ENCODE data around the gene FRMD3.

Gene FRMD3

DNA sequence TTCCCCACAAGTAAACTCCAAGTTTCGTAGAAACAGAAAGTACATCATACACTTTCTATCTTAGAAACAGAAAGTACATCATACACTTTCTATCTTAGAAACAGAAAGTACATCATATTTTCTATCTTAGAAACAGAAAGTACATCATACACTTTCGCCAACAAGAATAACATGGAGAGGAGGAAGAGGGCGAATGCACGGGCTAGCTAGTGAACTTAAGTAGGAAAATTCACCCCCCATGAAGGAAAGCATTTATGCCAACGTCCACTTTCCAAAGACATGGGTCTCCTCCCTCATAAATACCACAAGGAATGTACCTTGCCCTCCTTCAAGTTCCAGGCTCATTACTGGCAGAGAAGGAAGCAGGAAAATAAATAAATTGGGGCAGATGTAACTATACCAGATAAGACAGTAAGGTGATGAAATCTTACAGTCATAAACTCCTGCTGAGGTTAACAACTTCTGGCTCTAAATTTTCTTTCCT, 64.7 kb downstream of the FRMD3 start:
- DNase-seq: no peak

DNA sequence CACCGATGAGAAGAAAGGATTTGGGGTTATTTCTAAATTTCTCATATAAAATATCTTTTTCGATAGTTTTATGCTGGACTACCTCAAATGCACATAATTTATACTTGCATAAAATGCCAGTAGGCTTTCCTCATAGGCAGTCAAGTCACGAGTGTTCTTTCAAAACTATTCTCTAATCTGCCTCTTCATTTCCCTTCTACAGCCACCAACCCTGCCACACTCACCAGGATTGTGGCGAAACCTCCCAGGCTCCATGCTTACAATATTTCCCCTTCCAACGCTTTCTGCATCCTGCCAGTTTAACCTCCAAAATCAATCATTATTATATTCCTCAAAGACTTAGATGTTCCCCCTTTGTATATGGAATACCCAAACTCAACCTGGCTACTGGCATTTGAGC, 65.4 kb downstream of the FRMD3 start:
- DNase-seq: no peak

DNA sequence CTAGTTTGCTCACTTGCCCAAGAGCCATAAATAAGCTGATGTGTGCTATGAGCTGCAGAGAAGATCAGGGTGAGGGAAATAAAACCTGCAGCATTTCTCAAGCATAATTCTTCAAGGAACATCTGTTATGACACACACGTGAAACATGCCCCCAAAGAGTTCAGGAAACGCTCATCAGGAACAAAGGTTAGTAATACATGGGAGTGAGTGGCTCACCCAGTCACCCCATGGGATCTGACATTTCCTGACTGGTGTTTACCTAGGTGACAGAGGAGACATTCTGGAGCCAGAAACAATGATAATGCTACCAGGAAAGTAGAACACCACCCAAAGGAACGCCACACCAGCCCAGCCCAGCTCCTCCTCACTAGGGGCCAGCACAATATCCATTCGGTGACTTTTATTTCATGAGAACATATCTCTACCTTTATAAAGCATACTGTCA, 66.0 kb downstream of the FRMD3 start:
- DNase-seq: no peak

DNA sequence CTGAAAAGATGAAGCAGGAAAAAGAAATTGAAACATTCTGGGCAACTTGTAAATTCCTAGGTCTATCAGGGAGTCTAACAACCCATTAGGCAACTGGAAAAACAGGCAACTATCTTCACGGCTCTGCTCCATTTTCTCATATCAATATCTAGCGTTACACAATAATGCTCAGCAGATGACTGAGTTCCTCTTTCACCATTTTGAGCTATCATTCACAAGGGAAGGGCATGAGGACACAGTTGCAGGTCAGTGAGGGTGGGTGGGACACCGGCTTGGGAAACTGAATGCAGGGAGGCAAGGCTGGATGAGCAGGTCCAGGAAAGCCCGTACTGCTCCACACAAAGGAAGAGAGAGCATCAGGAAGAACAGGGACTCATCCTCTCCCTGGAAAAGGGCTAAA, 67.0 kb downstream of the FRMD3 start:
- no peak for DNase-seq

DNA sequence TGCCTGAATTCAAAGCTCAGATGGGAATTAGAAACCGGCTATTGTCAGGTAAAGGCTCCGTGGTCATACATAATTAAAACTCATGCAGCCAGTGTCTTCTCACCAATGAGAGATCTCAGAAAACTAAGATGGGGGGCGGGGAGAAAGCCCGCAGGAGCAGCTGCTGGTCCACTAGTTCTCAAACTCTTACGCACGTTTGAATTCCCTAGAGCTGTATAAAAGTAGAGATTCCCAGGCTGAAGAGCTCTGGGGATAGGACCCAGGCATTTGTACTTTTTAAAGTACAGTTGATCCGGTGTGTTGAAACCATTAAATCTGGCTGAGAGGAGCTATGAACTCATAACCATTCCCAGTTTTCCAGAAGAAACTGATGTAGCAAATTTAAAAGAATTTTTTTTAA, 68.5 kb downstream of the FRMD3 start:
- DNase-seq: no peak

DNA sequence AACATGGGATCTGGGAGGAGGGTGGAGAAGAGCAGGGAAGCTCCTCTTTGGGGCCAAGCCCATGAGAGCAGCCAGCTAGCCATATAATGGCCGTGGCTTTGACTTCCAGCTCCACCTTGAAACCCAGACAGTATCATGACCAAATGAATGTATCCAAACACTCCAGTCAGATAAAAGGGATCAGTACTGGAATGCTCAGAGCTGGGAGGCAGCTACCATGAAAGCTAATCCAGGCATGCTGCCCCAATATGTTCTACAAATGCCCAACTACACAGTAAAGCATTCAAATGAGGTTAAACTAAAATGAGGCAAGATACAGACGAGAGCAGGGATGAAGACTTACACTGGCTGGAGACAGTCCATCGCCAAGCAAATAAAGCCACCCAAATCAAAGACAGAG, 69.4 kb downstream of the FRMD3 start:
- no peak for DNase-seq

DNA sequence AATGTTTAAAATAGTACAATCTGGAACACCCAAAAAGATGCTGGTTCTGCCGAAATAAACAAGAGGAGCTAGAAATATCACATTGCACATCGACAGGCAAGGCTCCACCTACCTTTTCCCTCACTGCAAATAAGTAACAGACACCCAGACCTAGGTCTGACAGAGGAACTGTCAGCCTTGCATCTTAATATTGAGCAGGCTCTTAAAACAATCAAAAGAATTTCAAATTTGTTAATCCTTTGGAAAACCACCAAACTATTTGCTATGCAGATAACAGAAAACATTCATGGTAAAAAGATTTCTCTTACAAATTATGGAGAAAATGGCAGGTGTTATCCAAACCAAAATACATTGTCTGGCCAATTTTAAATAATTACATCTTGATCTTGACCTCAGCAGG, 71.3 kb downstream of the FRMD3 start:
- peak in 1 of 56 donors; percentile 14 for DNase-seq

DNA sequence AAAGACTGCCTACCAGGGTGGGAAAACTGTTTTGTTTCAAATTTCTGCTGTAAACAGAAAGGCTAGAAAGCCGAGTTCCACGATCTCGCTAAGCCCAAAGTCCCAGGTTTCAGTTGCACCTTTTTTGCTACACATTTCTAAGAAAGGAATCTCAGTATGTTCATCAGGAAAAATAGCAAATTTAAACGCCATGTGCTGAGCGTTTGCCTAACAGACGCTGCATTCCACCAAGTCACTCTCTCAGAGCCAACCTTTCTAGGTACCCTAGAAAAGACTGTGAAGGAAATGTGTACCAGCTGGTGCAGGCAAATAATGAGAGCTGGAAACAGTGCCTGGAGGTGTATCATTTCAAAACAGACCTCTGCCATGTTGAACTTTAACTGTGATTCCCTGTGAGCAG, 71.8 kb downstream of the FRMD3 start:
- DNase-seq: no peak

DNA sequence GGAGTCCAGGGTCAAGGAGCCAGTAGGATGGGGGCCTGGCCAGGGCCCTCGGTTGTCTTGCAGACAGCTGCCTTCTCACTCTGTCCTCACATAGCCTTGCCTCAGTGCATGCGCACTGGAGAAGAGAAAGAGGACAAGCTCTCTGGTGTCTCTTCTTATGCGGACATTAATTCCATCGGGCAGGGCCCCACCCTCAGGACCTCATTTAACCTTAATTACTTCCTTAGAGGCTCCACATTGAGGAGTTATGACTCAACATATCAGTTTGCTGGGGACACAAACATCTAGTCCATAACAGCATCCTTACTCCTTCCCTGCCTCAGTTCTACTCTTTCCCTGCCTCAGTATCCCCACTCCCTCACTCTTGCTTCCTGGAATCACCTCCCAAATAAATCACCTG, 78.4 kb downstream of the FRMD3 start:
- DNase-seq: no peak

DNA sequence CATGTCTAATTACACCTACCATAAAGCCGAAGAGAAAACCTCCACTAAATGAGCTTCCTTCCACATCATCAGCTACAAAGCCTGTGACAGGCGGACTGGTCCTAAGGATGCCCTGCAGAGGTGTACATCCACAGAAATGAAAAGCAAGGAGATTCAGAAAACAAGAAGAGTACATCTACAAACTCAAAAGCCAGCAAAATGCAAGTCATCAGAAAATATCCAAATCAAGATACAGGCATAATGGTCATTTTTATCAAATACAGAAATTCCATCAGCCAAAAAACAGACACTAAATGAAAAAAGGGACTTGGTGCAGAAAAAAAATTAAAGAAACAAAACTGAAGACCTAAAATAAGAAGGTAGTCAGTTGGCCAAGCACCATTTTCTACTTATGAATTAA, 79.7 kb downstream of the FRMD3 start:
- no peak for DNase-seq

DNA sequence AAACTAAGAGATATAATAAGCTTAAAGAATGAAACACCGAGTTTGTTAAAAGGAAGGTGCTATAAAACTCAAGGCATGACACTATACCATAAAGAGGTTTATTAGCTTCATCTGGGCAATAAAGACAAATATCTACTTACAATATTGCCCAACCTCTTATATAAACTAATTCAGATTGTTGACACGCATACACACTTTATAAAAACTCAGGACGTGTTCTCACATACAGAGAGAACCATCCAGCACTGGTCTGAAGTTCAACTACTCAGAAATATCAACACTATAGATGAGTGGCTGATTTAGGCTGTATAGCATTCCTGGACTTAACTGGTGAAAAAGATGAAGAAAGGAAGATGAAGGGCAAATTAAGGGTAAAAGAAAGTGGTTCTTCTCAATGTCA, 81.2 kb downstream of the FRMD3 start:
- DNase-seq: no peak

DNA sequence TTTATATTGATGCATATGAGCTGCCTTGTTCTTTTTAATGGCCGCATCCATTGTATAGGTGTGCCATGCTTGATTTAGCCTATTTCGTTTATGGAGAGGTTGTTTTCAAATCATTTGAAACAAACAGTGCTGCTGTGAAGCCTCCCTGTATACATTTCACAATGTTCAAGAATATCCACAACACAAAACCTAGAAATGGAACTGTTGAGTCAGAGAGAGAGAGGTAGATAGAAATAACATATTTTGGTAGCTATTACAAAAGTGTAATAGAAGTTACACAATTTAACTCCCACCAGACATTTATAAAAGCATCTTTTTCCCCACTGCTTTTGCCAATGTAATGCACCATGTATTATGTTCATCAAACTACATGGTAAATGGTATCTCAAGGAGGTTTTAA, 82.0 kb downstream of the FRMD3 start:
- DNase-seq: no peak

DNA sequence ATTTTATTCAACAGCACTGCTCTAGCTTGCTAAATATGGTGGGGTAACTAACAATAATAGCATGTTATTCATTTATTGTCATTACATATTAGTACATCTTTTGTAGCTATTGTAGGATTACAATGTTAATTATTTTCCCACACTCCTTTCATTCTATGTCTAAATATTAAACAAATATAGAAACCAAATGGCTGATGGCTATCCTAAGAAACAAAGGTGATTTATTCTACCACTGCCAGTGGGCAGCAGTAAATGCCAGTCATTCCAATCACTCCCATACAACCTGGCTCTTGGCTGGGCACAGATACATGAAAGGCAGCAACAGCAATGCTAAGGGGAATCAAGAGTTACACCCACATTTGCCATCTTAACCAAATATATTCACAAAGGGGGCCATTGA, 84.1 kb downstream of the FRMD3 start:
- no peak for DNase-seq

DNA sequence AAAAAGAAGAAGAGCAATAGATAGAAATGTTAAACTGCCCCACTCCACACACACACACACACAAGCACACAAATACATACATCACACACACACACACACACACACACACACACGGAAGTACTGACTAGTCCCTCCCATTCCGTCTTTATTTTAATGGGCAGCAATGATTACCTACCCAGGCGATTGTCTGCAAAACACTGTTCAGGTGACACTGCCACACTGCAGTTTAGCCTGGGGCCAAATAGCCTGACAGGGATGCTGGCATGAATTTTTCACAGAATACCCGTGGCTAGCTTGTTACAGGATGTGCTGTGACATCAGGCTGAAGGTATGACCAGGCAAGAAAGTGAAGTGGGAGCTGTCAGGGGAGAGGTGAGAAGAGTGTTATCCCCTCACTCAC, 86.9 kb downstream of the FRMD3 start:
- no peak for DNase-seq

DNA sequence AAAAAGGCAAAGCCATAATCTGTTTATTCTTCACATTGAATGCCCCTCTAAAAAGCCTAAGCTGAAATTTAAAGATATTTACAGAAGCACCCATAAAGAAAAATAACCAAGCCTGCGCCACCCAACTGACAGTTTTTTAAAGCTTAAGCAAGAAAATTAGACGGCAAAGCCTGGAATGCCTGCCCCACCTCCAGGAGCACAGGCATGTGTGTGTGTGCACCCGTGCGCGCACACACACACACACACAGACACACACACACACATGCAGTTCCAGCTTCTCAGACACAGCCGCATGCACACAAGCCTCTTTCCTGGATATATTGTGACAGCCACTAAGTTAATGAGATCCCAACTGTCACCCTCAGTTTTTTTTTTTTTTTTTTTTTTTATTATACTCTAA, 88.2 kb downstream of the FRMD3 start:
- no peak for DNase-seq

DNA sequence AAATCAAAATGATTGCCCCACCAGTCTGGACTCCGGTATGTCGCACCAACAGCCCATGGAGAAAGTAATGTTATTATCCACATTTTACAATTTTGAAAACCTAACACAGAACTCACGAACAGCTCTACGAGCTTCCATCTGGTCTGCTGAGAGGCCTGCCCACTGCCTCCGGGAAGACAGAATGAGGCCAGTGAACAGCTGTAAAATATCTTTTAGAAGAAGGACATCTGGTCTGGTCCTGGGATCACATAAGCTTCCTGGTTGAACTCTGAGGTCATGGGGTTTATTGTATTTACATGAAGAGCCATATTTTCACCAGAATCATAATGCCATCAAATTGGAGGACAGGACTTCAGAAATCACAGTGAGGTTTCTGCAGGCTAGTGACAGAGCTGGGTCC, 89.0 kb downstream of the FRMD3 start:
- no peak for DNase-seq

DNA sequence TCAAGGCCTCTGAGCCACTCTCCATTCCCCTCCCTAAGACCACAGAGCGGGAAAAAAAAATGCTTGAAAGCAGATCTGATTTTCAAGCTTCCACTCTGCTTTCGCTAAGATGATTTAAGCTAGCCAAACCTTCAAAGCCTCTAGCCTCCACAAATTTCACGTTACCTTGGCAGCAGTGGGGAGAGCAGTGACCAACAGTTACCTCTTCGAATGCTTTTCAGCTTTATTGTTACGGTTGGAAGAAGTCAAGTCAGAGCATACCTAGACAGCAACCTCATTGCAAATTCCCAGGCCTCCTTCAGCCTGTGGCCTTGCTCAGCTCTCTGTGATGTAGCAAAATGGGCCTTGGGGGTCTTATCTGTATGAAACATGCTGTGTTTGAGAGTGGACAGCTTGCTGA, 89.6 kb downstream of the FRMD3 start:
- DNase-seq: no peak

DNA sequence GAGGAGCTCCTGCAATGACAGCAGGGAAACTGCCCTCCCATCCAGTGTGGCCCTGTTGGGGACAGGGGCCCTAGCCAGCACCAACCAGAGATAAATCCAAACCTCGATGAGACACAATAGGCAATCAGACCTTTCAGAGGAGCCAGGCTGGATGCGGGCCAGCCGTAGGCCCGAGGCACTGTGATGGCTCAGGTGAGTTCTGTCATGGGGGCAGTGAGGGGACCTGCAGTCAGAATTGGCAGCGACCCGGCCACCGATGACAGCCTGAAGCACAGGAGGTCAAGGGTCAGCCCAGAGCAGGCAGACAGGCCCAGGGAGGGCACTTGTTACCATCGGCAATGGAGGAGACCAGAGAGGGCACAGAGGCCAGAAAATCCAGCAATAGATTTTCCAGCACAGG, 90.8 kb downstream of the FRMD3 start:
- no peak for DNase-seq

DNA sequence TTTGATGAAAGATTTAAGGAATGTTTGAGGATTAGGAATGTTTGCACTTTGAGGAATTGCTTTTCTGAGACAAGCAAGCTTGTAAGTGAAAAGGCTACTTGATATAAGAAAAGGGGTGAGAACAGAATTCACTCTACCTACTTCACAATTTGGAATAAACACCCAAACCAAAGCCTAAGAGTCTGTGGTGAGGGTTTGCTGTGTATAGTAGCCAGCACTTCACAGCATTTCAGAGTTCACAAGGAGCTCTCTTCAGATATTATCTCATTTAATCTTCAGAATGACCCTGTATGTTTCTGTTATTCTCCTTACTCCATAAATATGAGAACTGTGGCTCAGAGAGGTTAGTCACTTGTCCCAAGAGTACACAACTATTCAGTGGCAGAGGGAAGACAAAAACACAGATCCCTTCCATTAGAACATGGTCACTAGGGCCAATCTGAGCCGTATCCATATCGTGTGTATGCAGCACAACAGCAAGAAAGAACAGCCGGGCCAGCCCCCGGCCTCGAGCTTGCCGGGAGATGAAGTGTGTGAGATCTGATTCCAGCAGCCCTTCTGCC, 92.4 kb downstream of the FRMD3 start:
- no peak for DNase-seq

DNA sequence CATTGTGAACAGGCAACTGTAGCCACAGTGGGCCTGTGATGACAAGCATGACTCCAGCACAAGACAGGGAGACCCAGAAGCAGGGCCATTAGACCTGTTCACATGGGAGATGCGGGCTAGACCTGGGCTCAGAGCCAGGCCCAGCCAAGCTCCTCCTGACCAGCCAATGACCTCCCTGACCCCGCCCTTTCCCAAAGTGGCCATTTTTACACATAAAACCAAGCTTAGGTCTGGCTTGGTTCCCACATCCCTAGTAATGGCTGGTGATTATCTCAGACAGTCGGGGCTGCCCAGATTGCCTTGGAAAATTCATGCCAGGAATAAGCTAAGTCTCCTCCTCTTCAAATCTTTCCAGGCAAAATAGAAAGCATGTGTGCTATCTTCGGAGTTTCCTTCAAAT, 94.1 kb downstream of the FRMD3 start:
- DNase-seq: no peak

DNA sequence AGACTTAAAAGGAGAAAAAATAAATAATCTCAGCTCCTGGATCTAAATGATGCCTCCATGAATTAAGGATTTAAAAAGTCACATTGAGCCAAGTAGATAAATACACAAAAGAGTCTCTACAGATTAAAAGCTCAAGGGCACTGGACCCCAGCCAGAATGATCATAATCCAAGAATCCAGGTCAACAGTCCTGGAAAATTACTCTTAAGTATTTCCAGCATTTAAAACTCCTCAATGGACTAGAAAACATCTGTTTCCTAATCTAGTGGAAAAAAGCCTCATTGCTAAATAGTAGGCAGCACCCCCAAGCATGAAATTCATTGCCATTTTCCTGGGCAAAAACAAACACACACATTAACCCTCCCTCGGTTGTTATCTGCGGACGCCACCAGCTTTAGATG, 96.8 kb downstream of the FRMD3 start:
- DNase-seq: no peak

DNA sequence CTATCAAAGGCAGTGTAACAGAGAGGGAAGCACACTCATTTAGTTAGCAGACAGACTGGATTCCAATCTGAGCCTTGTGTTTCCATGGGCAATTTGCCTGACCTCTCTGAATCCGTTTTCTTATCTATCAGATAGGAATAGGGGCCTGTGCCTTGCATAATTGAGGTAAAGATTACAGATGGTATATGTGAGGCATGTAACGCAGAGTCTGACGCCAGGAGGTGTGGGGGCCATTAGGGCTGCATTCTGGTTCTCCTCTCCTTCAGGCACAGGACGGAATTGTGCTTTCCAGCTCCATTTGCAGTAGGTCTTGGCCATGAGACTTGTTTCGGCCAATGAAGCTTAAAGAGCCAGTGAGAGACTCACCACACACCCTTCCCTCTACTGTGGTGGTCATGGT, 97.6 kb downstream of the FRMD3 start:
- DNase-seq: no peak

DNA sequence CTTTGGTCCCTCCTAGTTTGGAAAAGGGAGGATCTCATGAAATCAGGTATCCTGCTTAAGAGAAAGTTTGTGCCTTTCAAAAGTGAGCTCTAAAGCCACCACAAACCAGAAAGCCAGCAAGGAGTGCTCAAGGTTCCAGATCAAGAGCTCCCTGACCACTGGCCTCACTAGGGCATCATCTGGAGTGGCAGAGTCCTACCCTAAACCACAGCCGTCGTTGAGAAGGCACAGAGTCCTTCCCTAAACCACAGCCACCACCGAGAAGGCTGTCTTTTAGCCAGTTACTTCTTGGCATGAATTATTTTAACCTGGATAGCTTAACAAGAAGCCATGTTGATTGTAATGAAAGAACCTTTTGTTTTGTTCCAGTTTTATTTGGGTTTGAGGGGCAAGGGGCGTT, 102.9 kb downstream of the FRMD3 start:
- no peak for DNase-seq

DNA sequence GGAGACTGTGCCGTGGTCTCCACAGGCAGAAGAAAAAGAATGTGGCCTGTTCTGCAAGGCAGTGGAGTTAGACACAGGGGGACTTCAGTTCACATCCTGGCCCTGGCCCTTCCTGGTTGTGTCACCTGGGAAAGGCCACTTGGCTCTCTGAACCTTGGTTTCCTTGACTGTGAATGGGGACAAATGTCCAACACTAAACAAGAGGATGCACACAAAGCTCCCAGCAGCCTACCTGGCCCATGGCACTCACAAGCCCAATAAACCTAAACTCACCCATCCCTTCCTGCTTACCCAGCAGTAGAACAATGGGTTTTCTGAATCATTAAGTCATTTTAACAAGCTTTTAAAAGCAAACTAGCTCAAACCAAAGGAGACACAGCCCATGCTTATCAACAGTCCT, 103.9 kb downstream of the FRMD3 start:
- DNase-seq: no peak

All from amygdala (tissue), 56 donors.